ENCODE data around the gene AMOTL2. TPM values are rescaled to one million over a fixed set of nuclear protein-coding genes. Genes with fewer than 3 reads are reported as not detected.

Gene AMOTL2
- polyA plus RNA-seq, 4 donors = 6.7 to 44.3 (median 10.3) TPM

- Histone ChIP-seq H3K27ac (ENCODE audit: low read depth in 1 of 3, low read length in 2 of 3) (peak overlapping the region in 1 of 3 donors; percentile 50), H3K36me3 (ENCODE audit: control insufficient read depth in 3 of 3, insufficient read depth in 2 of 3, low read depth in 1 of 3, low read length in 3 of 3) (peaks cover 2 to 72% (median 6%) of the 10 kb centered on the region in 3 donors), H3K27me3 (ENCODE audit: control insufficient read depth in 3 of 3, insufficient read depth in 3 of 3, low read length in 3 of 3) (no peaks in the 10 kb centered on the region), H3K4me3 (ENCODE audit: low read depth in 1 of 3, low read length in 3 of 3) (no peak overlapping the region), H3K4me1 (ENCODE audit: control insufficient read depth in 3 of 3, insufficient read depth in 2 of 3, low read depth in 1 of 3, low read length in 2 of 3) (peaks cover 2 to 68% (median 13%) of the 10 kb centered on the region in 3 donors), H3K9me3 (ENCODE audit: control insufficient read depth in 2 of 2, insufficient read depth in 1 of 2, low read depth in 1 of 2, low read length in 1 of 2) (no peaks in the 10 kb centered on the region)
- 83 to 85% (median 84%) methylated on average over 7 of the region's 7 CpGs for WGBS, 3 donors
- FAIRE-seq (no peak), DNase-seq (no peak)
These were observed 19.5 kb downstream of the AMOTL2 start for GRCh38 chr3:134354612-134355251.

GRCh38 chr3:134353831-134354611 lies 20.2 kb downstream of the AMOTL2 start:
- Histone ChIP-seq H3K9me3 (ENCODE audit: control insufficient read depth in 2 of 2, insufficient read depth in 1 of 2, low read depth in 1 of 2, low read length in 1 of 2) (no peaks in the 10 kb centered on the region), H3K27me3 (ENCODE audit: control insufficient read depth in 3 of 3, insufficient read depth in 3 of 3, low read length in 3 of 3) (no peaks in the 10 kb centered on the region), H3K4me1 (ENCODE audit: control insufficient read depth in 3 of 3, insufficient read depth in 2 of 3, low read depth in 1 of 3, low read length in 2 of 3) (peaks cover 2 to 75% (median 13%) of the 10 kb centered on the region in 3 donors), H3K27ac (ENCODE audit: low read depth in 1 of 3, low read length in 2 of 3) (peak overlapping the region; percentile 17 to 60 (median 50)), H3K4me3 (ENCODE audit: low read depth in 1 of 3, low read length in 3 of 3) (no peak overlapping the region), H3K36me3 (ENCODE audit: control insufficient read depth in 3 of 3, insufficient read depth in 2 of 3, low read depth in 1 of 3, low read length in 3 of 3) (peaks cover 0 to 68% (median 6%) of the 10 kb centered on the region in 3 donors)
- 26 to 65% (median 43%) methylated on average over 7 of the region's 7 CpGs for WGBS, 3 donors
- no peak for FAIRE-seq
- peak; percentile 76 to 80 for DNase-seq

- Histone ChIP-seq H3K4me3 (ENCODE audit: low read depth in 1 of 3, low read length in 3 of 3) (no peak overlapping the region), H3K9me3 (ENCODE audit: control insufficient read depth in 2 of 2, insufficient read depth in 1 of 2, low read depth in 1 of 2, low read length in 1 of 2) (no peaks in the 10 kb centered on the region), H3K4me1 (ENCODE audit: control insufficient read depth in 3 of 3, insufficient read depth in 2 of 3, low read depth in 1 of 3, low read length in 2 of 3) (peaks cover 2 to 79% (median 14%) of the 10 kb centered on the region in 3 donors), H3K27ac (ENCODE audit: low read depth in 1 of 3, low read length in 2 of 3) (peak overlapping the region; percentile 10 to 60 (median 50)), H3K36me3 (ENCODE audit: control insufficient read depth in 3 of 3, insufficient read depth in 2 of 3, low read depth in 1 of 3, low read length in 3 of 3) (peaks cover 0 to 61% (median 6%) of the 10 kb centered on the region in 3 donors), H3K27me3 (ENCODE audit: control insufficient read depth in 3 of 3, insufficient read depth in 3 of 3, low read length in 3 of 3) (no peaks in the 10 kb centered on the region)
- DNase-seq (no peak), FAIRE-seq (no peak)
- WGBS, 3 donors = 27 to 61% (median 46%) methylated on average over 8 of the region's 8 CpGs
These were observed 20.9 kb downstream of the AMOTL2 start for GRCh38 chr3:134353171-134353825.

GRCh38 chr3:134352031-134352671 lies 22.1 kb downstream of the AMOTL2 start:
- H3K27ac ChIP-seq (ENCODE audit: low read depth in 1 of 3, low read length in 2 of 3) = peak overlapping the region; percentile 23 to 41 (median 36)
- DNase-seq (peak; percentile 63 to 90), FAIRE-seq (no peak)
- H3K4me3 ChIP-seq (ENCODE audit: low read depth in 1 of 3, low read length in 3 of 3) = no peak overlapping the region
- no peaks in the 10 kb centered on the region for H3K27me3 ChIP-seq (ENCODE audit: control insufficient read depth in 3 of 3, insufficient read depth in 3 of 3, low read length in 3 of 3)
- peaks cover 0 to 50% (median 4%) of the 10 kb centered on the region in 3 donors for H3K36me3 ChIP-seq (ENCODE audit: control insufficient read depth in 3 of 3, insufficient read depth in 2 of 3, low read depth in 1 of 3, low read length in 3 of 3)
- peaks cover 2 to 78% (median 15%) of the 10 kb centered on the region in 3 donors for H3K4me1 ChIP-seq (ENCODE audit: control insufficient read depth in 3 of 3, insufficient read depth in 2 of 3, low read depth in 1 of 3, low read length in 2 of 3)
- 53 to 82% (median 55%) methylated on average over 4 of the region's 4 CpGs for WGBS, 3 donors
- H3K9me3 ChIP-seq (ENCODE audit: control insufficient read depth in 2 of 2, insufficient read depth in 1 of 2, low read depth in 1 of 2, low read length in 1 of 2) = no peaks in the 10 kb centered on the region

- DNase-seq = no peak
These were observed 22.8 kb downstream of the AMOTL2 start for GRCh38 chr3:134351427-134351826.

GRCh38 chr3:134350861-134351311 lies 23.4 kb downstream of the AMOTL2 start:
- Histone ChIP-seq H3K27ac (ENCODE audit: low read depth in 1 of 3, low read length in 2 of 3) (peak overlapping the region in 2 of 3 donors; percentile 39 to 65), H3K4me1 (ENCODE audit: control insufficient read depth in 3 of 3, insufficient read depth in 2 of 3, low read depth in 1 of 3, low read length in 2 of 3) (peaks cover 2 to 77% (median 15%) of the 10 kb centered on the region in 3 donors), H3K4me3 (ENCODE audit: low read depth in 1 of 3, low read length in 3 of 3) (no peak overlapping the region), H3K36me3 (ENCODE audit: control insufficient read depth in 3 of 3, insufficient read depth in 2 of 3, low read depth in 1 of 3, low read length in 3 of 3) (peaks cover 0 to 39% (median 0%) of the 10 kb centered on the region in 3 donors), H3K9me3 (ENCODE audit: control insufficient read depth in 2 of 2, insufficient read depth in 1 of 2, low read depth in 1 of 2, low read length in 1 of 2) (peaks cover 0 to 7% of the 10 kb centered on the region in 2 donors), H3K27me3 (ENCODE audit: control insufficient read depth in 3 of 3, insufficient read depth in 3 of 3, low read length in 3 of 3) (no peaks in the 10 kb centered on the region)
- FAIRE-seq (no peak), DNase-seq (peak; percentile 40 to 76)
- 24 to 71% (median 46%) methylated on average over 4 of the region's 4 CpGs for WGBS, 3 donors

More at GRCh38 chr3:134351427-134351826, 22.8 kb downstream of the AMOTL2 start:
- Histone ChIP-seq H3K27me3 (ENCODE audit: control insufficient read depth in 3 of 3, insufficient read depth in 3 of 3, low read length in 3 of 3) (no peaks in the 10 kb centered on the region), H3K9me3 (ENCODE audit: control insufficient read depth in 2 of 2, insufficient read depth in 1 of 2, low read depth in 1 of 2, low read length in 1 of 2) (peaks cover 0 to 3% of the 10 kb centered on the region in 2 donors), H3K4me3 (ENCODE audit: low read depth in 1 of 3, low read length in 3 of 3) (no peak overlapping the region), H3K27ac (ENCODE audit: low read depth in 1 of 3, low read length in 2 of 3) (peak overlapping the region in 2 of 3 donors; percentile 36 to 65), H3K4me1 (ENCODE audit: control insufficient read depth in 3 of 3, insufficient read depth in 2 of 3, low read depth in 1 of 3, low read length in 2 of 3) (peaks cover 2 to 77% (median 15%) of the 10 kb centered on the region in 3 donors), H3K36me3 (ENCODE audit: control insufficient read depth in 3 of 3, insufficient read depth in 2 of 3, low read depth in 1 of 3, low read length in 3 of 3) (peaks cover 0 to 42% (median 0%) of the 10 kb centered on the region in 3 donors)
- no peak for FAIRE-seq
- 74 to 76% (median 75%) methylated on average over 5 of the region's 5 CpGs for WGBS, 3 donors

- H3K4me1 ChIP-seq (ENCODE audit: control insufficient read depth in 3 of 3, insufficient read depth in 2 of 3, low read depth in 1 of 3, low read length in 2 of 3) = peaks cover 2 to 77% (median 15%) of the 10 kb centered on the region in 3 donors
- 80 to 92% (median 85%) methylated on average over 3 of the region's 3 CpGs for WGBS, 3 donors
- H3K27ac ChIP-seq (ENCODE audit: low read depth in 1 of 3, low read length in 2 of 3) = peak overlapping the region in 2 of 3 donors; percentile 7 to 65
- H3K9me3 ChIP-seq (ENCODE audit: control insufficient read depth in 2 of 2, insufficient read depth in 1 of 2, low read depth in 1 of 2, low read length in 1 of 2) = peaks cover 0 to 7% of the 10 kb centered on the region in 2 donors
- peaks cover 0 to 36% (median 0%) of the 10 kb centered on the region in 3 donors for H3K36me3 ChIP-seq (ENCODE audit: control insufficient read depth in 3 of 3, insufficient read depth in 2 of 3, low read depth in 1 of 3, low read length in 3 of 3)
- DNase-seq (no peak), FAIRE-seq (no peak)
- H3K27me3 ChIP-seq (ENCODE audit: control insufficient read depth in 3 of 3, insufficient read depth in 3 of 3, low read length in 3 of 3) = no peaks in the 10 kb centered on the region
- H3K4me3 ChIP-seq (ENCODE audit: low read depth in 1 of 3, low read length in 3 of 3) = no peak overlapping the region
These were observed 24.0 kb downstream of the AMOTL2 start for GRCh38 chr3:134350266-134350665.

Measured in small intestine (tissue), 7 donors.